GM19099 (cell line): ENCODE data around the gene STX11.

Experiments used
- POLR2A ChIP-seq: IDR thresholded peaks from 3 replicates; pipeline ENCODE4 v1.6.1; 2011; ENCODE audit warnings: low read depth; ENCODE audit not compliant: insufficient read length; ENCODE audit errors: extremely low read depth

The STX11 gene

GRCh38 chr6:144133225-144133821, 17.0 kb upstream of the STX11 start:
- no peak for TF ChIP-seq POLR2A

GRCh38 chr6:144134176-144134575, 16.1 kb upstream of the STX11 start:
- TF ChIP-seq POLR2A = no peak

DNA sequence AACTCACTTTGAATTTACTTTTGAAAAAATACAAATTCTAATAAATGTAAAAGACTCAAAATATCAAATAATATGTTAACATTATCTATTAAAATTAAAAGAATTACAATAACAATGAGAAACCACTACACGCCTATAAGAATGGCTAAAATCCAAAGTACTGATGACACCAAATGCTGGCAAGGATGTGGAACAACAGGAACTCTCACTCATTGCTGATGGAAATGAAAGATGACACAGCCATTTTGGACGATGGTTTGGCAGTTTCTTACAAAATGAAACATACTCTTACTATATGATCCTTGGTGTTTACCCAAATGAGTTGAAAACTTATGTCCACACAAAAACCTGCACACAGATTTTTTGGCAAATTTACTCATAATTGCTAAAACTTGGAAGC, 15.6 kb upstream of the STX11 start:
- TF ChIP-seq POLR2A = no peak

- no peak for TF ChIP-seq POLR2A
Measured at GRCh38 chr6:144138542-144138941, 11.8 kb upstream of the STX11 start.

DNA sequence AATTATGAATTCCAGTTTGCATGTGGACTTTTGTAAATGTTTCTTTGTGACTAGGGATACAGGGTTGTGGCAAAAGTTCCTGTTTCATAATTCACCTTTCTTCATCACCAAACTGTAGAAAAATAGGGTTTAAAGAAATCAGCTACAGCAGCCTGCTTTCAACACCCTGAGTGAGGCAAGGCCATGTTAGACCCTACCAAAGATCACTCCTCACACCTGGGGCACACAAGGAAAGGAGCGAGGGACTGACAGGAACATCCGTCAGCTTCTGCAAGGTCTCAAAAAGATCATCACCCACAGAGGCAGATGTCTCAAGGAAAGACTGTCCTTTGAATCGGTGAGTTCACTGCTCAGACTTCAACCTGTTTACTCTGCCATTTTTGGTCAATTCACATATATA, 10.5 kb upstream of the STX11 start:
- TF ChIP-seq POLR2A = no peak

- TF ChIP-seq POLR2A = no peak
Measured at GRCh38 chr6:144140867-144141266, 9.4 kb upstream of the STX11 start.

- TF ChIP-seq POLR2A = no peak
Measured at GRCh38 chr6:144141470-144141869, 8.8 kb upstream of the STX11 start.

DNA sequence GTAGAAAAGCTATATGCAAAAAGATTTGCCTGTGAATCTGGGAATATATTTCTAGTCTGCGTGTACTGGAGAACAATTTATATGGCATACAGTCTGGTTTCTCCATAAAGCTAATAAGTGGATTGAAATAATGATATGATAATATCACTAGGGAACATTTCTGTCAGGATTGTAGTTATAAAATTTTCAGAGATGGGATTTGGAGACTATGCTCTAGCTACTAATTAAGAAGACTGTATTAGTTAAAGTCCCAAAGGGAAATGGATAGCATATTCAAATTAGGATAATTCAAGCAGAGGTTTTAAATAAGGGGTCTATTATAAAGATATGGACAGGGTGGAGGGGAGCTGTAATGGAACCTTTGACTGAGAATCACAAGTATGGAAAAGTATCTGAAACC, 7.2 kb upstream of the STX11 start:
- no peak for TF ChIP-seq POLR2A

GRCh38 chr6:144143878-144144277, 6.4 kb upstream of the STX11 start:
- no peak for TF ChIP-seq POLR2A

- TF ChIP-seq POLR2A = no peak
Measured at GRCh38 chr6:144144996-144145395, 5.3 kb upstream of the STX11 start.

GRCh38 chr6:144145541-144145940, 4.8 kb upstream of the STX11 start:
- TF ChIP-seq POLR2A = no peak

- no peak for TF ChIP-seq POLR2A
Measured at GRCh38 chr6:144148886-144149285, 1.4 kb upstream of the STX11 start.

- TF ChIP-seq POLR2A = no peak
Measured at GRCh38 chr6:144149558-144149893, 791 bp upstream of the STX11 start.

GRCh38 chr6:144150710-144151657, 667 bp downstream of the STX11 start:
- peak; percentile 82 for TF ChIP-seq POLR2A

GRCh38 chr6:144152334-144152900, 2.1 kb downstream of the STX11 start:
- TF ChIP-seq POLR2A = no peak

DNA sequence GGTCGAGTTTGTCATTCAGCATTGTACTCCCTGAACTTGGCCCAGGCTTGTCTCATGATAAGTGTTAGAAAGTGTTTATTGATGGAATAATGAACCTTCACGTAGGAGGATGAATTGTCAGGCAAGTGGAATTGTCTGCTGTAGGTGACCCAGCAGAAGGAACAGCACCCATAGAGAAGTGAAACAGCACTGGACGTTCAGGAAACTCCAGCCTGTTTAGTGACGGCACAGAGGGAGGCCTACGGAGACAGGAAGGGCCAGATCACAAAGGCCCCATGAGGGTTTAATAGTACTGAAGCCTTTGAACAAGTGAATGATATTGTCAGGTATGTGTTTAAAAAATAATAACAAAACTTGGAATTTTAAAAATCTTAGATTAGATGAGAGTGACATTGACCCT, 2.9 kb downstream of the STX11 start:
- no peak for TF ChIP-seq POLR2A

- TF ChIP-seq POLR2A = no peak
Measured at GRCh38 chr6:144153971-144154370, 3.7 kb downstream of the STX11 start.

DNA sequence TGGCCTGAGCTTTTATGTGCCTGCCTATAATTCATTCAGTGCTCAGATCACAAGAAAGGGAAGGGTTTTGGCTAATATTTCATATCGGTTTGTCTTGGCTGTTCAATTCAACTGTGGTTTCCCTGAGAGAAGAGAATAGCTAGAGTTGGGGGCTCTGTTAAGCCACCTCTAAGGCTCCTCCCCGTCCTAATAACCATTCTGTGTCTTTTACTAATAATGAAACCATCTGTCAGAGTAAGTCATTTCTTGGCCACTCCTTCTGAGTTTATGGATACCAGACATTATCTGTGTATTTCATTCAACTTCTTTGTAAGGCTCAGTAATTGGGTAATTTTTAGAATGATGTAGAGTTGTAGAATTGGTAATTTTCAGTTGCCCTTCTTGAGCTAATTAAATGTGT, 5.2 kb downstream of the STX11 start:
- no peak for TF ChIP-seq POLR2A
